Measurements from ENCODE around the gene ELP2. TPM values are rescaled to one million over a fixed set of nuclear protein-coding genes. Genes with fewer than 3 reads are reported as not detected.

The ELP2 gene
- total and polyA plus RNA-seq, 2 donors (not counting 3 experiments of a cell fraction or from before 2014, with no cell fraction given): 37.8 to 90.5 TPM

DNA sequence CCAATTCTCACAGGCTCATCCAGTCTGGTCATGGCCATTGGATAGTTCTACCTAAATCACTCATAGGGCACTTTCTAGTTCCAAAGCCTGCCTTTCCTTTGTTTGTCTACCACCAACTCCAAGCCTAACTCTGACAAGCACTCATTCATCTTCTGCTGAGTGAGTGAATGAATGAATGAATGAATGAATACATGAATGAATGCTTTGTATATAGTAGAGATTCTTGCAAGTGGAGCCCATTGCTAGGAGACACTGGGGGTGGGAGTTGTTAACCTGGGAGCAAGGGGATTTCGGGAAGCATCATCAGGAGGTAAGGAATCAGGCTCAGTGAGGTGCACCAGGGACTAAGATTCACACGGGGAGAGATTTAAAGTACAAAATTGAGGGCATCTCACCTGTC, 54.3 kb downstream of the ELP2 start:
- Histone ChIP-seq H3K27ac (ENCODE audit: insufficient read depth, low read depth, low read length) (no peak overlapping the region), H3K4me2 (ENCODE audit: insufficient read depth, low read length) (no peak overlapping the region), H3K9me3 (replicated peaks; ENCODE audit: control insufficient read depth, insufficient read depth, low read length) (no peaks in the 10 kb centered on the region), H3K4me1 (ENCODE audit: control insufficient read depth, extremely low read depth, insufficient read depth, low read length) (peaks cover 11% of the 10 kb centered on the region), H2AFZ (ENCODE audit: low read depth, low read length) (no peak overlapping the region), H4K20me1 (replicated peaks; ENCODE audit: control insufficient read depth, extremely low read depth, insufficient read depth, low read length) (no peaks in the 10 kb centered on the region), H3K36me3 (ENCODE audit: control insufficient read depth in 2 of 2, extremely low read depth in 1 of 2, insufficient read depth in 2 of 2, low read length in 2 of 2) (no peaks in the 10 kb centered on the region), H3K27me3 (ENCODE audit: control insufficient read depth in 2 of 2, insufficient read depth in 2 of 2, low read length in 2 of 2) (peaks cover 0 to 8% of the 10 kb centered on the region in 2 experiments), H3K9ac (replicated peaks; ENCODE audit: extremely low read depth, insufficient read depth, low read length) (no peak overlapping the region), H3K4me3 (replicated peaks in 1 of 3; ENCODE audit: insufficient read depth in 1 of 3, low read depth in 1 of 3, low read length in 3 of 3) (no peak overlapping the region), H3K79me2 (ENCODE audit: control insufficient read depth, insufficient read depth, low read length) (no peaks in the 10 kb centered on the region), H3K9me1 (replicated peaks; ENCODE audit: control insufficient read depth, extremely low read depth, insufficient read depth, low read length) (no peaks in the 10 kb centered on the region)
- dilution Hi-C loops (cut with MboI; ENCODE audit: extremely low pct_ligation_motif_present, low sequenced_read_pairs) (no loop called here), intact Hi-C loops (cut with micrococcal nuclease) (no loop called here)
- DNase-seq (ENCODE audit: low read depth, low spot score) (no peak), FAIRE-seq (no peak)
- BruUV-seq (replicated peaks): no TSS peak
- CTCF ChIA-PET: interaction anchor here (0.5 to 0.7 kb wide), 2 partner anchors 101 to 111 kb away, joined by 3 read pairs; no protein-coding TSS in a partner anchor
- TF ChIP-seq, protein P1, sequence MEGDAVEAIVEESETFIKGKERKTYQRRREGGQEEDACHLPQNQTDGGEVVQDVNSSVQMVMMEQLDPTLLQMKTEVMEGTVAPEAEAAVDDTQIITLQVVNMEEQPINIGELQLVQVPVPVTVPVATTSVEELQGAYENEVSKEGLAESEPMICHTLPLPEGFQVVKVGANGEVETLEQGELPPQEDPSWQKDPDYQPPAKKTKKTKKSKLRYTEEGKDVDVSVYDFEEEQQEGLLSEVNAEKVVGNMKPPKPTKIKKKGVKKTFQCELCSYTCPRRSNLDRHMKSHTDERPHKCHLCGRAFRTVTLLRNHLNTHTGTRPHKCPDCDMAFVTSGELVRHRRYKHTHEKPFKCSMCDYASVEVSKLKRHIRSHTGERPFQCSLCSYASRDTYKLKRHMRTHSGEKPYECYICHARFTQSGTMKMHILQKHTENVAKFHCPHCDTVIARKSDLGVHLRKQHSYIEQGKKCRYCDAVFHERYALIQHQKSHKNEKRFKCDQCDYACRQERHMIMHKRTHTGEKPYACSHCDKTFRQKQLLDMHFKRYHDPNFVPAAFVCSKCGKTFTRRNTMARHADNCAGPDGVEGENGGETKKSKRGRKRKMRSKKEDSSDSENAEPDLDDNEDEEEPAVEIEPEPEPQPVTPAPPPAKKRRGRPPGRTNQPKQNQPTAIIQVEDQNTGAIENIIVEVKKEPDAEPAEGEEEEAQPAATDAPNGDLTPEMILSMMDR (IDR thresholded peaks at IDR 0.05; ENCODE audit: extremely low read depth in 1 of 2, insufficient read depth in 1 of 2, low read depth in 1 of 2, low read length in 2 of 2): no peak
- TF ChIP-seq POLR2A (IDR thresholded peaks at IDR 0.05; ENCODE audit: low read depth, low read length) (no peak), EZH2 (IDR thresholded peaks at IDR 0.05; ENCODE audit: borderline replicate concordance, low read depth, low read length, severe bottlenecking) (no peak), MYC (IDR thresholded peaks at IDR 0.05; ENCODE audit: low read depth, low read length) (no peak), GATA2 (IDR thresholded peaks at IDR 0.05; ENCODE audit: insufficient read depth, insufficient read length, low read depth, low read length) (no peak), FOS (IDR thresholded peaks at IDR 0.05; ENCODE audit: borderline replicate concordance, insufficient read depth, low read length) (no peak), POLR2AphosphoS5 (IDR thresholded peaks at IDR 0.05; ENCODE audit: insufficient read depth, low read depth, low read length) (no peak), JUN (IDR thresholded peaks at IDR 0.05; ENCODE audit: borderline replicate concordance, insufficient read depth, insufficient read length, low read depth) (no peak)
- TF ChIP-seq, protein P2, sequence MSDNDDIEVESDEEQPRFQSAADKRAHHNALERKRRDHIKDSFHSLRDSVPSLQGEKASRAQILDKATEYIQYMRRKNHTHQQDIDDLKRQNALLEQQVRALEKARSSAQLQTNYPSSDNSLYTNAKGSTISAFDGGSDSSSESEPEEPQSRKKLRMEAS (IDR thresholded peaks at IDR 0.05; ENCODE audit: insufficient read depth, insufficient read length): no peak
- POLR2A ChIA-PET: no interaction called here
